GM12891 (cell line): Measurements from ENCODE around the gene NXNL2.

ENCODE experiments used
- POLR2A ChIP-seq: IDR thresholded peaks from 2 replicates; pipeline ENCODE4 v1.6.1; 2011; ENCODE audit warnings: low read depth, low read length, control low read depth
- POLR2AphosphoS5 ChIP-seq: IDR thresholded peaks from 2 replicates; pipeline ENCODE4 v1.6.1; 2011; ENCODE audit warnings: low read depth, low read length, control low read depth

- TF ChIP-seq POLR2A = no peak
- no peak for TF ChIP-seq POLR2AphosphoS5
These were observed 5.5 kb upstream of the NXNL2 start for GRCh38 chr9:88529496-88529895.
